ENCODE data around the gene ZNF804B.

The ZNF804B gene

GRCh38 chr7:89133357-89133756 lies 373.9 kb downstream of the ZNF804B start:
- no peak for DNase-seq (ENCODE audit: low spot score)
- Histone ChIP-seq H3K27ac (no peak overlapping the region), H3K4me3 (no peak overlapping the region)
- TF ChIP-seq, protein P1, sequence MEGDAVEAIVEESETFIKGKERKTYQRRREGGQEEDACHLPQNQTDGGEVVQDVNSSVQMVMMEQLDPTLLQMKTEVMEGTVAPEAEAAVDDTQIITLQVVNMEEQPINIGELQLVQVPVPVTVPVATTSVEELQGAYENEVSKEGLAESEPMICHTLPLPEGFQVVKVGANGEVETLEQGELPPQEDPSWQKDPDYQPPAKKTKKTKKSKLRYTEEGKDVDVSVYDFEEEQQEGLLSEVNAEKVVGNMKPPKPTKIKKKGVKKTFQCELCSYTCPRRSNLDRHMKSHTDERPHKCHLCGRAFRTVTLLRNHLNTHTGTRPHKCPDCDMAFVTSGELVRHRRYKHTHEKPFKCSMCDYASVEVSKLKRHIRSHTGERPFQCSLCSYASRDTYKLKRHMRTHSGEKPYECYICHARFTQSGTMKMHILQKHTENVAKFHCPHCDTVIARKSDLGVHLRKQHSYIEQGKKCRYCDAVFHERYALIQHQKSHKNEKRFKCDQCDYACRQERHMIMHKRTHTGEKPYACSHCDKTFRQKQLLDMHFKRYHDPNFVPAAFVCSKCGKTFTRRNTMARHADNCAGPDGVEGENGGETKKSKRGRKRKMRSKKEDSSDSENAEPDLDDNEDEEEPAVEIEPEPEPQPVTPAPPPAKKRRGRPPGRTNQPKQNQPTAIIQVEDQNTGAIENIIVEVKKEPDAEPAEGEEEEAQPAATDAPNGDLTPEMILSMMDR (IDR thresholded peaks at IDR 0.05) = no peak

- no peak overlapping the region for H3K4me3 ChIP-seq
- TF ChIP-seq, protein P1 (IDR thresholded peaks at IDR 0.05) = no peak
- H3K27ac ChIP-seq = no peak overlapping the region
- no peak for DNase-seq (ENCODE audit: low spot score)
These were observed 374.3 kb downstream of the ZNF804B start for GRCh38 chr7:89133819-89134218.

DNA sequence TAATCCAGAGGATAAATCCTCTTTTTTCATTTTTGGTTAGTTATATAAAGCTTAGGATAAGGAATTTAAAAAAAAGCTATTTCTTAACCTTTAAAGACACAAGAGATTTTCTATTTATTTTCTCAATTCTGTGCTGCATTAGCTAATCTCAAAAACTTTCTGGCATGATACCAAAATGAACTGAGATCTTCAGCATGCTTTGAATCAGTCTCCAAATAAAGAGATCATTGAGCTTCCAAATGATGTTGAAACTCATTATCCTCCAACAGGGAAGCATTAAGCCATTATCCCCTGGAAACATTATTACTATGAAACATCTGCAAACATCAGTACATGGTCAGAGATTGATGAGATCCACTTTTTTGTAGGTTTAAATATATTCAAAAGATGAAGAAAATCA lies 386.3 kb downstream of the ZNF804B start:
- H3K4me3 ChIP-seq = no peak overlapping the region
- no peak overlapping the region for H3K27ac ChIP-seq
- TF ChIP-seq, protein P1 (IDR thresholded peaks at IDR 0.05) = no peak
- DNase-seq (ENCODE audit: low spot score) = no peak

- TF ChIP-seq, protein P1 (IDR thresholded peaks at IDR 0.05) = no peak
- no peak overlapping the region for H3K4me3 ChIP-seq
- DNase-seq (ENCODE audit: low spot score) = no peak
- no peak overlapping the region for H3K27ac ChIP-seq
These were observed 400.6 kb downstream of the ZNF804B start for GRCh38 chr7:89160107-89160506.

GRCh38 chr7:89165421-89165820 lies 405.9 kb downstream of the ZNF804B start:
- TF ChIP-seq, protein P1 (IDR thresholded peaks at IDR 0.05) = no peak
- Histone ChIP-seq H3K27ac (no peak overlapping the region), H3K4me3 (no peak overlapping the region)
- DNase-seq (ENCODE audit: low spot score) = no peak

DNA sequence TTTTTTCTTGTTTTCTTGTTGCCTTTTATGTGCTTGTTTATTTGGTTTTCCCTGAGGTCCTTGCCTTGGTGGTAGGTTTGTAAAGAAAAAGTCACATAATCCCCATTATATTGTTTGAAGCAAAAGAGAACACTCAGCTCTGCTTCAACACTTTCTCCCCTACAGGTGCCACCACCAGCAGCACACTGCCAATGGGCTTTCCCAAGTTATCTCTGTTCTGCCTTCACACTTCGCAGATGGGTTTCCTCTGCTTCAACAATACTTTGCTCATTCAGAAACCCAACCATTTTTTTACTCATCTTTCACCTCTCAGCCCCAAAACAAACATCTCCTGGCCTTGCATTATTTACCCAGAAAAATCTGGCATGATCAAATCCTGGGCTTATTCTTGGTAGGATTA lies 411.1 kb downstream of the ZNF804B start:
- TF ChIP-seq, protein P1 (IDR thresholded peaks at IDR 0.05) = no peak
- no peak for DNase-seq (ENCODE audit: low spot score)
- H3K27ac ChIP-seq = no peak overlapping the region

DNA sequence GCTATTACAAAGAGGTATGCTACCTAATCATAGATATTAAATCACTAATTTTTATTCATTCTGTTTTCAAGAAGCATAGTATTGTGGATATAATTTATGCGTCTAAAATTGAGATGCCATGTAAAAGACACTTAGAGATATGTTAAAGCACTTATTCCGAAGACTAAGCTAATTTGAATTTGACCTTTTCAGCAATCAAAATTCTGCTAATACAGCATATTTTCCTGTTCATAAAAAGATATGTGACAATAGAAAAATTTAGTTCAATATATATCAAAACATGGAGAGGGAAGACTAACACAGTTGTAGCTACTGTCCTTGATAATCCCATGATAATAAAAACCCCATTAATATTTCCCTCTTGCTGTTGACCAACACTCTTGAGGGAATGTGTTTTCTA lies 422.6 kb downstream of the ZNF804B start:
- no peak for DNase-seq (ENCODE audit: low spot score)
- TF ChIP-seq, protein P1 (IDR thresholded peaks at IDR 0.05) = no peak
- H3K4me3 ChIP-seq = no peak overlapping the region
- H3K27ac ChIP-seq = no peak overlapping the region

More for the DNA sequence above, 411.1 kb downstream of the ZNF804B start:
- H3K4me3 ChIP-seq = no peak overlapping the region

All from coronary artery (tissue), 2 donors.